Spinal cord (tissue), 10 donors: ENCODE data around the gene URM1. TPM values are rescaled to one million over a fixed set of nuclear protein-coding genes. Genes with fewer than 3 reads are reported as not detected.
"Not testable (repeated sequence)": the region's sequence is repeated elsewhere in the genome, so short reads cannot be mapped to it uniquely, and the experiment has no call there.

Experiments used
- DNase-seq, 6 donors: peaks; one replicate each; pipeline versions ENCODE4 v3.0.0 to v3.0.0-alpha.2; 2013 to 2015; ENCODE audit warnings: low spot score in 6 of 6, low read depth in 4 of 6
- H3K27ac ChIP-seq: one replicate; pipeline ENCODE4 v1.5.1; 2013; ENCODE audit warnings: low read depth, low read length, control low read depth
- H3K27me3 ChIP-seq: one replicate; pipeline ENCODE4 v1.6.1; 2013; ENCODE audit warnings: low read length; ENCODE audit not compliant: control insufficient read depth, insufficient read depth
- H3K36me3 ChIP-seq: one replicate; pipeline ENCODE4 v1.6.1; 2013; ENCODE audit warnings: low read length; ENCODE audit not compliant: control insufficient read depth, insufficient read depth
- H3K4me1 ChIP-seq: one replicate; pipeline ENCODE4 v1.6.1; 2013; ENCODE audit warnings: low read length; ENCODE audit not compliant: control insufficient read depth, insufficient read depth
- H3K4me3 ChIP-seq: one replicate; pipeline ENCODE4 v1.5.1; 2013; ENCODE audit warnings: low read depth, low read length, control low read depth
- H3K9me3 ChIP-seq: one replicate; pipeline ENCODE4 v1.6.1; 2013; ENCODE audit warnings: low read length; ENCODE audit not compliant: control insufficient read depth, insufficient read depth
- WGBS: methylation state at CpG from one replicate; pipeline ENCODE4 v1.1.5; 2013; ENCODE audit warnings: missing lambda C conversion rate; ENCODE audit not compliant: insufficient coverage; 5-methylcytosine and 5-hydroxymethylcytosine counted together
- polyA plus RNA-seq, 2 donors: library from polyadenylated mRNA; unstranded; fragments of 120-200 nt; gene quantifications; one replicate each; pipeline ENCODE4 v1.2.1, GENCODE V29; 2013; ENCODE audit not compliant: insufficient read length in 2 of 2
- total RNA-seq, 2 donors: library from RNA; depleted of rRNA in 1 of 2; stranded (reverse); fragments of 120-200 nt in 1 of 2; fragments of >200 nt in 1 of 2; gene quantifications; one replicate each; pipeline versions ENCODE4 v1.2.3 to v1.2.4, GENCODE V29; 2013 to 2014
- donor health status: healthy.

The URM1 gene
- total and polyA plus RNA-seq, 4 donors = 28.4 to 80.6 (median 63.3) TPM

DNA sequence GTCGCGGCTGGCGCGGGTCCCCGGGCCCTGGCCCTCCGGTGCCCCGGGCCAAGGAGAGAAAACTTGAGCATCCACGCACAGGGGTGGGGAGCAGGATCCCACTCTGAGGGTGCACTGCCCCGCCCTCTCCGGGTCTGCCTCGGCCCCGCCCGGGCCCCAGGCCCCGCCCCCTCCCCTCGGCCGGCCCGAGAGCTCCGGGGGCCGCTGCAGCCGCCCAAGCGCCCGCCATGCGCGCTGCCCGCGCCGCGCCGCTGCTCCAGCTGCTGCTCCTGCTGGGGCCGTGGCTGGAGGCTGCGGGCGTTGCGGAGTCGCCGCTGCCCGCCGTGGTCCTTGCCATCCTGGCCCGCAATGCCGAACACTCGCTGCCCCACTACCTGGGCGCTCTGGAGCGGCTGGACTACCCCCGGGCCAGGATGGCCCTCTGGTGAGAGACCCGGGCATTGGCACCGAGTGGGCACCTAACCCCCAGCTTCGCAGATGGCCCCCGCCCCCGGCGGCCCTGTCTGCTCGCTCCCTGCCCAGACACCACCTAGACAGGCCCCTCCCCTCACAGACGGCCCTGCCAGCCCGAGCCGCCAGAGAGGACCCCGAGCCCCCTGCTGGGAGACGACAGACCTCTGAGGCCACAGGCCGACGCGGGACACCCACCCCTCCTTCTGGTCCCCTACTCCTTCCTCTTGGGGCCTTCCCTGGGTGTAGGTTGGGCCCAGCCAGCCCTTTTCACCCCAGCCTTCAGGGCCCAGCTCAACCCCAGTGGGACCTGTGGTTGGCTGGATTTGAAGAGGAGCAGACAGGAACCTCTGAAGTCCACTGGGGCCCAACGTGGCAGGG, 49.7 kb downstream of the URM1 start, which contains the start of gene CERCAM:
Gene CERCAM, plus strand, starts transcription at position 207 of the 831 bp plus-strand sequence. Its CDS starts 21 bp downstream, at position 228.
- Histone ChIP-seq H3K9me3 (no peaks in the 10 kb centered on the region), H3K4me1 (peaks cover 26% of the 10 kb centered on the region), H3K27ac (peak within 1 kb of the TSS; percentile 47), H3K4me3 (peak within 1 kb of the TSS; percentile 74), H3K36me3 (peaks cover 20% of the 10 kb centered on the region), H3K27me3 (peaks cover 3% of the 10 kb centered on the region)
- DNase-seq = peak in 2 of 6 donors; percentile 83 to 84
- under 1% methylated on average over 59 of the region's 59 CpGs for WGBS

GRCh38 chr9:128421482-128421996, 50.4 kb downstream of the URM1 start:
- peaks cover 3% of the 10 kb centered on the region for H3K27me3 ChIP-seq
- 13% methylated on average over 5 of the region's 11 CpGs for WGBS
- H3K9me3 ChIP-seq = no peaks in the 10 kb centered on the region
- H3K27ac ChIP-seq = no peak overlapping the region
- peak overlapping the region; percentile 74 for H3K4me3 ChIP-seq
- H3K4me1 ChIP-seq = peaks cover 26% of the 10 kb centered on the region
- DNase-seq = no peak
- peaks cover 23% of the 10 kb centered on the region for H3K36me3 ChIP-seq

- not testable (repeated sequence) for DNase-seq, H3K27me3 ChIP-seq, H3K27ac ChIP-seq, H3K9me3 ChIP-seq, H3K4me3 ChIP-seq
- Histone ChIP-seq H3K4me1 (peaks cover 26% of the 10 kb centered on the region), H3K36me3 (peaks cover 24% of the 10 kb centered on the region)
- WGBS = 85% methylated on average over 8 of the region's 13 CpGs
Observed at GRCh38 chr9:128422022-128422782, 51.0 kb downstream of the URM1 start.

GRCh38 chr9:128422783-128423150, 51.6 kb downstream of the URM1 start:
- peaks cover 25% of the 10 kb centered on the region for H3K36me3 ChIP-seq
- H3K27me3 ChIP-seq = peaks cover 3% of the 10 kb centered on the region
- H3K27ac ChIP-seq = no peak overlapping the region
- no peak for DNase-seq
- no peaks in the 10 kb centered on the region for H3K9me3 ChIP-seq
- H3K4me3 ChIP-seq = no peak overlapping the region
- WGBS = 100% methylated on average over 5 of the region's 5 CpGs
- H3K4me1 ChIP-seq = peaks cover 26% of the 10 kb centered on the region

- not testable (repeated sequence) for DNase-seq, H3K9me3 ChIP-seq, H3K27me3 ChIP-seq, H3K4me3 ChIP-seq, H3K27ac ChIP-seq
- peaks cover 26% of the 10 kb centered on the region for H3K4me1 ChIP-seq
- peaks cover 31% of the 10 kb centered on the region for H3K36me3 ChIP-seq
- 54% methylated on average over 2 of the region's 6 CpGs for WGBS
Observed at GRCh38 chr9:128423356-128423755, 52.2 kb downstream of the URM1 start.

- Histone ChIP-seq H3K4me1 (peaks cover 20% of the 10 kb centered on the region), H3K36me3 (peaks cover 39% of the 10 kb centered on the region), H3K27me3 (peaks cover under 1% of the 10 kb centered on the region), H3K27ac (no peak overlapping the region), H3K4me3 (no peak overlapping the region), H3K9me3 (no peaks in the 10 kb centered on the region)
- 97% methylated on average over 14 of the region's 15 CpGs for WGBS
- no peak for DNase-seq
Observed at GRCh38 chr9:128424268-128424780, 53.1 kb downstream of the URM1 start.

- H3K9me3 ChIP-seq = no peaks in the 10 kb centered on the region
- no peaks in the 10 kb centered on the region for H3K4me1 ChIP-seq
- H3K36me3 ChIP-seq = peaks cover 46% of the 10 kb centered on the region
- H3K27ac ChIP-seq = no peak overlapping the region
- H3K27me3 ChIP-seq = no peaks in the 10 kb centered on the region
- H3K4me3 ChIP-seq = no peak overlapping the region
- 72% methylated on average over 14 of the region's 22 CpGs for WGBS
- no peak for DNase-seq
Observed at GRCh38 chr9:128428644-128429512, 57.7 kb downstream of the URM1 start.

DNA sequence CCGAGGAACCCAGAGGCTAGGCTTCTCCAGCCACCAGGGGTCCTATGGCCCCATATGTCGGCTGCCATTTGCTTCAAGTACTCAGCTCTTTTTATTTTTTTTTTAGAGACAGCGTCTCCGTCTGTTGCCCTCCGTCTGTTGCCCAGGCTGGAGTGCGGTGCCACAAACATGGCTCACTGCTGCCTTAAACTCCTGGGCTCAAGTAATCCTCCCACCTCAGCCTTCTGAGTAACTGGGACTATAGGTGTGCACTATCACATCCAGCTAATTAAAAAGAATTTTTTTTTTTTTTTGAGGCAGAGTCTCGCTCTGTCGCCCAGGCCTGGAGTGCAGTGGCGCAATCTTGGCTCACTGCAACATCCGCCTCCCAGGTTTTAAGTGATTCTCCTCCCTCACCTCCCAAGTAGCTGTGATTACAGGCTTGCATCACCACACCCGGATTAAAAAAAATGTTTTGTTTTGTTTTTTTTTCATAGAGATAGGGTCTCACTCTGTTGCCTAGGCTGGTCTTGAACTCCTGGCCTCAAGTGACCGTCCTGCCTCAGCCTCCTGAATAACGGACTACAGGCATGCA, 58.4 kb downstream of the URM1 start:
- Histone ChIP-seq H3K4me1 (no peaks in the 10 kb centered on the region), H3K36me3 (peaks cover 46% of the 10 kb centered on the region), H3K27me3 (no peaks in the 10 kb centered on the region), H3K27ac (no peak overlapping the region), H3K4me3 (no peak overlapping the region), H3K9me3 (no peaks in the 10 kb centered on the region)
- 80% methylated on average over 6 of the region's 13 CpGs for WGBS
- no peak for DNase-seq
